H1 (cell line): ENCODE measurements around the gene RAPH1. TPM values are rescaled to one million over a fixed set of nuclear protein-coding genes. Genes with fewer than 3 reads are reported as not detected.

Experiments used
- CBX5 ChIP-seq: fragments of 300-800, 300-1000 bp; sonication (generic); IDR thresholded peaks from 2 replicates; pipeline ENCODE4 v1.7.1; 2016; ENCODE audit warnings: antibody characterized with exemption, low read length, low read depth
- FOSL1 ChIP-seq: IDR thresholded peaks from 2 replicates; pipeline ENCODE4 v1.6.1; 2011; ENCODE audit warnings: mild to moderate bottlenecking, low read depth, low read length, moderate library complexity; ENCODE audit not compliant: insufficient read depth
- KDM4A ChIP-seq: IDR thresholded peaks from one replicate; pipeline ENCODE4 v1.7.1; 2012; ENCODE audit warnings: low read depth, mild to moderate bottlenecking, moderate library complexity, low read length, inconsistent platforms; ENCODE audit not compliant: severe bottlenecking
- POLR2AphosphoS5 ChIP-seq: IDR thresholded peaks from 2 replicates; pipeline ENCODE4 v1.6.1; 2011; ENCODE audit warnings: low read depth, low read length
- SIN3A ChIP-seq, 2 experiments: IDR thresholded peaks in 1 of 2; conservative IDR thresholded peaks in 1 of 2; 2 replicates each; pipeline ENCODE4 v1.6.1; 2011 to 2012; ENCODE audit warnings: low read length in 2 of 2, improper control_type of control experiment in 1 of 2, low read depth in 1 of 2, mild to moderate bottlenecking in 1 of 2
- SP1 ChIP-seq: IDR thresholded peaks from 2 replicates; pipeline ENCODE4 v1.6.1; 2011; ENCODE audit warnings: low read depth, low read length
- TAF1 ChIP-seq: IDR thresholded peaks from 2 replicates; pipeline ENCODE4 v1.6.1; 2011; ENCODE audit warnings: mild to moderate bottlenecking, low read depth, low read length
- TAF7 ChIP-seq: optimal IDR thresholded peaks from 2 replicates; pipeline ENCODE3; 2011; ENCODE audit warnings: low read depth, mild to moderate bottlenecking, inconsistent platforms, low read length, moderate library complexity, borderline replicate concordance
- TBP ChIP-seq: IDR thresholded peaks from 2 replicates; pipeline ENCODE4 v1.6.1; 2011; ENCODE audit warnings: low read depth, low read length, improper control_type of control experiment
- polyA plus RNA-seq, 7 experiments: library from polyadenylated mRNA; depleted of rRNA in 3 of 7; stranded (reverse) in 5 of 7; unstranded in 2 of 7; fragments of >200 nt in 5 of 7; fragments of 200-250 nt in 2 of 7; gene quantifications; 1 replicate in 5 of 7; 2 replicates in 1 of 7; 4 replicates in 1 of 7; pipeline versions ENCODE4 v1.2.1 to v1.2.3, GENCODE V29; 2011 to 2013; ENCODE audit warnings: missing spikeins in 2 of 7, mixed read lengths in 2 of 7
- total RNA-seq: library from RNA; stranded (reverse); fragmentation: NEBNext Ultra II Directional; extraction: Animal tissue kit (Norgen Biotek cat#: 25700); gene quantifications from 2 replicates; pipeline ENCODE4 v1.2.1, GENCODE V29; 2021

The RAPH1 gene
- total and polyA plus RNA-seq, 2 of the 8 experiments (the other 6 are each of a cell fraction or from before 2014, with no cell fraction given), result 3.8 to 27.4 TPM

DNA sequence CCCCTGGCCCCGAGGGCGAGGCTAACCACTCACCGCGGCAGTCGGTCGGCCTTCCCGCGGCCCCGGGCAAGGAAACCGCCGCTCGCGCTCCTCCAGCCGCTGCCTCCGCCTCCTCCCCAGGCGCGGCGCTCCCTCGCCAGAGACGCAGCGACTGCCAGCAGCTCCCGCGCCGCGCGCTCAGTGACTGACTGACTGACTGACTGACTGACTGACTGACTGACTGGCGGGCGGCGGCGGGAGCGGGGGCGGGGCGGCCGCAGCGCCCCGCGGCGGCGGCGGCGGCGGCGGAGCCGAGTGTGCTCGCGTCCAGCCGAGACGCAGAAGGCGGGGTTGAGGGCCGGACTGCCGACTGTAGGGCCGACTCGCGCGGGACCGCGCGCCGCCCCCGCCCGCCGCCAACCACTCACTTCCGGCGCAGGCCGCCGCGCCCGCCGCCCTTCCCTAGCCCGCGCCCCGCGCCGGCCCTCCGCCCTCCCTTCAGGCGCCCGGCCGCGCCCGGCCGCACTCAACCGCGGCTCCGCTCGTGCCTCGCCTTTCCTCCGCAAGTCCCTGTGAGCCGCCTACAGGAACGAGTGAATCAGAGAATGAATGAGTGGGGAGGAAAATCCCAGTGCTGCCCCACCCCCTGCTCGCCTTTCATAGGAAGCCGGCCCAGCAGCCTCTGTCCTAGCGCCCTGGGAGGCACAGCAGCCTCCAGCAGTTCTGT, at the start of gene RAPH1 (continued):
- 0 out of 2 replicates have a peak, but pooled peaks have one; percentile 8 for TF ChIP-seq SP1
- no peak for TF ChIP-seq CBX5
- TF ChIP-seq TAF7, result peak; percentile 28
- peak; percentile 55; the same call in 1 of the 2 replicates for TF ChIP-seq TBP
- TF ChIP-seq TAF1, result peak; percentile 92
- peak; percentile 81; the same call in 1 of the 2 replicates for TF ChIP-seq POLR2AphosphoS5
- TF ChIP-seq SIN3A (conservative IDR thresholded peaks at IDR 0.05 in 1 of 2, IDR thresholded peaks at IDR 0.05 in 1 of 2; ENCODE audit: low read depth in 1 of 2, low read length in 2 of 2), result peak; percentile 28 to 50; a peak in 1 of 4 replicates
- no peak for TF ChIP-seq FOSL1
- peak; percentile 30 for TF ChIP-seq KDM4A
